ENCODE measurements around the gene UBE2L6. TPM values are rescaled to one million over a fixed set of nuclear protein-coding genes. Genes with fewer than 3 reads are reported as not detected.
A peak's percentile ranks its signal among the peaks of the same experiment; 100 is the strongest.

Gene UBE2L6
- polyA plus RNA-seq, 3 donors: 101 to 284 (median 268) TPM

DNA sequence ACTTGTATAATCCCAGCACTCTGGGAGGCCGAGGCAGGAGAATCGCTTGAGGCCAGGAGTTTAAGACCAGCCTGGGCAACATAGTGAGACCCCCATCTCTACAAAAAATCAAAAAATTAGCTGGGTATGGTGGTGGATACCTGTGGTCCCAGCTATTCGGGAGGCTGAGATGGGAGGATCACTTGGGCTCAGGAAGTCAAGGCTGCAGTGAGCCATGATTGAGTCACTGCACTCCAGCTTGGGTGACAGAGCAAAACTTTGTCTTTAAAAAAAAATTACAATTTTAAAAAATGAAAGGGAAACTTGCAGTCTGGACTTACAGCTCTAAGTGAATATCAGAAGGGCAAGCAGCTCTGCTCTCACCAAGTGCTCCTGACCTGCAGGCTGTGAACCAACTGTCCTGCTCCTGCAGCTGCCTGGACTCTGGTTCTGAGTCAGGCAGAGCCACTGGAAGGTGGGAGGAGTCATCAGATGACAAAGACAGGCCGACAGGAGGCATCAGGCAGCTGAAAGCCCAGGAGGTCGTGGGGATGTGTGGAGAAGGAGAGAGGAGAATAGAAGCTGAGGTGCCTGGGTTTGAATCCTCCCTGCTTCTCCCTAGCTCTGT lies 20.5 kb downstream of the UBE2L6 start:
- H3K4me3 Mint-ChIP-seq: no peak overlapping the region
- Histone ChIP-seq H3K4me2 (replicated peaks; ENCODE audit: extremely low read depth, low read length, poor library complexity, severe bottlenecking) (no peak overlapping the region), H4K20me1 (ENCODE audit: insufficient read depth, low read length) (peaks cover 19% of the 10 kb centered on the region), H3K36me3 (replicated peaks in 1 of 2; ENCODE audit: control insufficient read depth in 1 of 2, insufficient read depth in 2 of 2, low read length in 2 of 2) (peaks cover 36 to 54% of the 10 kb centered on the region in 2 donors), H3K4me3 (replicated peaks in 1 of 3; ENCODE audit: low read depth in 2 of 3, low read length in 3 of 3) (no peak overlapping the region), H3K27me3 (ENCODE audit: control insufficient read depth in 2 of 2, insufficient read depth in 2 of 2, low read length in 2 of 2) (no peaks in the 10 kb centered on the region), H3K9ac (ENCODE audit: insufficient read depth, low read length, poor library complexity, severe bottlenecking) (no peak overlapping the region), H3K9me3 (replicated peaks in 1 of 2; ENCODE audit: control insufficient read depth in 1 of 2, insufficient read depth in 1 of 2, low read length in 2 of 2) (no peaks in the 10 kb centered on the region), H3K4me1 (ENCODE audit: control insufficient read depth in 1 of 2, insufficient read depth in 2 of 2, low read length in 2 of 2) (peaks cover 11% of the 10 kb centered on the region in 2 donors), H3K27ac (ENCODE audit: low read depth in 1 of 2, low read length in 2 of 2) (no peak overlapping the region), H3K79me2 (ENCODE audit: insufficient read depth, low read length) (no peaks in the 10 kb centered on the region), H2AFZ (ENCODE audit: insufficient read depth, low read depth, low read length, poor library complexity, severe bottlenecking) (no peak overlapping the region)
- TF ChIP-seq CTCF (IDR thresholded peaks at IDR 0.05): no peak
- intact Hi-C loops (cut with micrococcal nuclease): no loop called here
- peaks cover 12% of the 10 kb centered on the region for H3K4me1 Mint-ChIP-seq
- no peak for DNase-seq
- peaks cover 0 to 5% (median 0%) of the 10 kb centered on the region in 3 donors for H3K27me3 Mint-ChIP-seq (ENCODE audit: low read depth in 3 of 3)
- H3K36me3 Mint-ChIP-seq: peaks cover 46 to 53% of the 10 kb centered on the region in 2 donors
- WGBS (ENCODE audit: insufficient coverage): 17% methylated on average over 1 of the region's 5 CpGs
- no peaks in the 10 kb centered on the region for H3K9me3 Mint-ChIP-seq
- H3K27ac Mint-ChIP-seq: peak overlapping the region in 2 of 7 donors; percentile 65 to 89

- no peaks in the 10 kb centered on the region for H3K79me2 ChIP-seq (ENCODE audit: insufficient read depth, low read length)
- H3K27ac ChIP-seq (ENCODE audit: low read depth in 1 of 2, low read length in 2 of 2): no peak overlapping the region
- H3K36me3 ChIP-seq (replicated peaks in 1 of 2; ENCODE audit: control insufficient read depth in 1 of 2, insufficient read depth in 2 of 2, low read length in 2 of 2): peaks cover 31 to 48% of the 10 kb centered on the region in 2 donors
- H3K9me3 Mint-ChIP-seq: no peaks in the 10 kb centered on the region
- peaks cover 41 to 48% of the 10 kb centered on the region in 2 donors for H3K36me3 Mint-ChIP-seq
- no peaks in the 10 kb centered on the region for H3K27me3 ChIP-seq (ENCODE audit: control insufficient read depth in 2 of 2, insufficient read depth in 2 of 2, low read length in 2 of 2)
- no peak for TF ChIP-seq CTCF (IDR thresholded peaks at IDR 0.05)
- peaks cover 11% of the 10 kb centered on the region in 2 donors for H3K4me1 ChIP-seq (ENCODE audit: control insufficient read depth in 1 of 2, insufficient read depth in 2 of 2, low read length in 2 of 2)
- no peak for DNase-seq
- H3K4me2 ChIP-seq (replicated peaks; ENCODE audit: extremely low read depth, low read length, poor library complexity, severe bottlenecking): no peak overlapping the region
- no peak overlapping the region for H3K4me3 ChIP-seq (replicated peaks in 1 of 3; ENCODE audit: low read depth in 2 of 3, low read length in 3 of 3)
- peaks cover 12% of the 10 kb centered on the region for H3K4me1 Mint-ChIP-seq
- WGBS (ENCODE audit: insufficient coverage): 100% methylated on average over 1 of the region's 7 CpGs
- H4K20me1 ChIP-seq (ENCODE audit: insufficient read depth, low read length): peaks cover 14% of the 10 kb centered on the region
- H3K9ac ChIP-seq (ENCODE audit: insufficient read depth, low read length, poor library complexity, severe bottlenecking): no peak overlapping the region
- H3K4me3 Mint-ChIP-seq: no peak overlapping the region
- intact Hi-C loops (cut with micrococcal nuclease): no loop called here
- H2AFZ ChIP-seq (ENCODE audit: insufficient read depth, low read depth, low read length, poor library complexity, severe bottlenecking): no peak overlapping the region
- H3K9me3 ChIP-seq (replicated peaks in 1 of 2; ENCODE audit: control insufficient read depth in 1 of 2, insufficient read depth in 1 of 2, low read length in 2 of 2): no peaks in the 10 kb centered on the region
- no peak overlapping the region for H3K27ac Mint-ChIP-seq
- peaks cover 0 to 5% (median 0%) of the 10 kb centered on the region in 3 donors for H3K27me3 Mint-ChIP-seq (ENCODE audit: low read depth in 3 of 3)
Observed at GRCh38 chr11:57546451-57546850, 21.0 kb downstream of the UBE2L6 start.

All from CD14-positive monocyte (primary cell).